HepG2 (cell line): ENCODE results near the gene ING2. TPM values are rescaled to one million over a fixed set of nuclear protein-coding genes. Genes with fewer than 3 reads are reported as not detected.

Experiments used
- BRCA1 ChIP-seq: sonication (generic); formaldehyde crosslinking; IDR thresholded peaks from 2 replicates; pipeline ENCODE4 v1.4.0; 2020; ENCODE audit warnings: missing genetic modification reagents
- CHD2 ChIP-seq: IDR thresholded peaks from 2 replicates; pipeline ENCODE4 v1.6.1; 2011; ENCODE audit warnings: low read depth, low read length, improper control_type of control experiment
- GTF3A ChIP-seq: sonication (generic); formaldehyde crosslinking; conservative IDR thresholded peaks from 2 replicates; pipeline ENCODE4 v1.4.0; 2020; ENCODE audit warnings: mild to moderate bottlenecking, missing genetic modification reagents
- HMG20B ChIP-seq: conservative IDR thresholded peaks from 2 replicates; pipeline ENCODE4 v1.6.1; 2016; ENCODE audit warnings: missing genetic modification reagents, missing compliant biosample characterization
- NFIB ChIP-seq: sonication (generic); formaldehyde crosslinking; IDR thresholded peaks from 2 replicates; pipeline ENCODE4 v1.9.0; 2021; ENCODE audit warnings: missing genetic modification reagents, mild to moderate bottlenecking, borderline replicate concordance
- NFYC ChIP-seq: IDR thresholded peaks from 2 replicates; pipeline ENCODE4 v1.6.1; 2016; ENCODE audit warnings: missing genetic modification reagents, missing compliant biosample characterization
- PHB2 ChIP-seq: fragments of 450-650 bp; IDR thresholded peaks from 2 replicates; pipeline ENCODE4 v1.6.1; 2018; ENCODE audit not compliant: partially characterized antibody
- PRPF4 ChIP-seq: fragments of 200-400 bp; formaldehyde crosslinking; IDR thresholded peaks from 2 replicates; pipeline ENCODE4 v1.6.1; 2016; ENCODE audit warnings: low read length, low read depth; ENCODE audit not compliant: poor library complexity, severe bottlenecking
- RBFOX2 ChIP-seq: fragments of 200-400 bp; formaldehyde crosslinking; IDR thresholded peaks from 2 replicates; pipeline ENCODE4 v1.6.1; 2017; ENCODE audit warnings: low read depth, mild to moderate bottlenecking, low read length
- SSRP1 ChIP-seq: IDR thresholded peaks from 2 replicates; pipeline ENCODE4 v1.6.1; 2016; ENCODE audit warnings: control low read depth
- ZC3H13 ChIP-seq: sonication (generic); formaldehyde crosslinking; IDR thresholded peaks from 2 replicates; pipeline ENCODE4 v1.8.1; 2023; ENCODE audit warnings: mild to moderate bottlenecking, missing genetic modification reagents, moderate library complexity
- ZMYM4 ChIP-seq: sonication (generic); formaldehyde crosslinking; IDR thresholded peaks from 2 replicates; pipeline ENCODE4 v1.8.1; 2023; ENCODE audit warnings: mild to moderate bottlenecking, missing genetic modification reagents
- ZNF260 ChIP-seq: sonication (generic); formaldehyde crosslinking; IDR thresholded peaks from 2 replicates; pipeline ENCODE4 v1.4.0; 2020; ENCODE audit warnings: missing genetic modification reagents, low read depth, mild to moderate bottlenecking, borderline replicate concordance
- ZNF431 ChIP-seq: sonication (generic); formaldehyde crosslinking; IDR thresholded peaks from 2 replicates; pipeline ENCODE4 v1.9.0; 2022; ENCODE audit warnings: missing genetic modification reagents, low read depth, mild to moderate bottlenecking, borderline replicate concordance
- ZNF44 ChIP-seq: sonication (generic); formaldehyde crosslinking; IDR thresholded peaks from 2 replicates; pipeline ENCODE4 v1.5.1; 2020; ENCODE audit warnings: mild to moderate bottlenecking, missing genetic modification reagents
- polyA plus RNA-seq, 8 experiments: library from polyadenylated mRNA; depleted of rRNA in 3 of 8; stranded (reverse) in 7 of 8; unstranded in 1 of 8; fragments of >200 nt; fragmentation: Illumina TruSeq in 4 of 8; extraction: Trizol in 4 of 8; gene quantifications; 2 replicates each; pipeline versions ENCODE4 v1.2.1 to v1.2.3, GENCODE V29; 2011 to 2016; ENCODE audit warnings: low read depth in 4 of 8, missing spikeins in 1 of 8, mixed read lengths in 1 of 8; ENCODE audit not compliant: insufficient read depth in 1 of 8
- total RNA-seq, 5 experiments: library from RNA; depleted of rRNA; stranded (reverse); fragments of >200 nt; fragmentation: Illumina TruSeq; extraction: Trizol; gene quantifications; 2 replicates each; pipeline ENCODE4 v1.2.3, GENCODE V29; 2016; ENCODE audit warnings: low read depth in 1 of 5
- TF ChIP-seq, protein P1 (sequence below): sonication (generic); formaldehyde crosslinking; IDR thresholded peaks from 2 replicates; pipeline ENCODE4 v1.4.0; 2020; ENCODE audit warnings: mild to moderate bottlenecking, missing genetic modification reagents
- TF ChIP-seq, protein P2 (sequence below): sonication (generic); formaldehyde crosslinking; IDR thresholded peaks from 2 replicates; pipeline ENCODE4 v1.8.1; 2022; ENCODE audit warnings: low read depth, mild to moderate bottlenecking, missing genetic modification reagents
- TF ChIP-seq, protein P3 (sequence below): sonication (generic); formaldehyde crosslinking; IDR thresholded peaks from 2 replicates; pipeline ENCODE4 v1.4.0; 2020; ENCODE audit warnings: missing genetic modification reagents, borderline replicate concordance
- TF ChIP-seq, protein P4 (sequence below): sonication (generic); formaldehyde crosslinking; IDR thresholded peaks from 2 replicates; pipeline ENCODE4 v1.4.0; 2020; ENCODE audit warnings: mild to moderate bottlenecking, missing genetic modification reagents

Gene ING2
- total and polyA plus RNA-seq, 2 of the 13 experiments (the other 11 are each of a cell fraction or from before 2014, with no cell fraction given): 6.6 to 12.4 TPM

DNA sequence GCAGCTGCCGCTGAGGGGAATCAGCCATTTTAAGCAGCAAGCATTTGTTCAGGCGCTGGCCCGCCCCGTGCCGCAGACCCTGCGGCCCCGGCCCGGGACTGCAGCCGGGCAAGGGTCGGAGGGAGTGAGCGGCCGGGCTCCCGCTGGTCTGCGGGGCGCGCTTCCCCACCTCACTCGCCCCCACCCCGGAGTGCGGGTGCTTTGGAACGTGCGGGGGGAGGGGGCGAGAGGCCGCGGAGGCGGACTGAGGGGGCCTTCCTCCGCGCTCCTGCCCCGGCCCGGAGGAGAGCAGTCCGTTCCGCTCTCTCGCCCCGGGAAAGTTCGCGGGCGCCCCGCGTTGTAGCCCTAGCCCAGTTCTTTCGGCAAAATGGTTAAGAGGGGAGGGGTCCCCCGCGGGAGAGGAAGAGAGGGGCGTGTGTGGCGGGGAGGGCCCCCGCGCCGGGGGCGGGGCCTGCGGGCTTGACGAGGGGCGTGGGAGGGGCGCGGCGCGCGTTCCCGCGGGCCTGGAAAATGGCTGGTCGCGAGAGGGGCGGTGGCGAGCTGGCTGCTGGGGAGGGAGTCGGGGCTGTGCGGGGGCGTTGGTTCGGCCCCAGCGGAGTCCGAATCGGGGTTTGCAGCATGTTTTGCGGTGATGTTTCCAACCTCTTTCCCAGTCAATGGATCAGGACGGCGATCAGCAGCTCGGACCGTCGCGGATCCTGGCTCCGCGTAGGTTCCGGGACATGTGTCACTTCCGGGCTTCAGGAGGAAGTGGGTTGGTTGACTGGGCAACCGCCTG lies 942 bp downstream of the ING2 start (continued):
- TF ChIP-seq ZC3H13 (CRISPR knock-in tag): peak; percentile 37; the same call in 1 of the 2 replicates
- TF ChIP-seq, protein P1, sequence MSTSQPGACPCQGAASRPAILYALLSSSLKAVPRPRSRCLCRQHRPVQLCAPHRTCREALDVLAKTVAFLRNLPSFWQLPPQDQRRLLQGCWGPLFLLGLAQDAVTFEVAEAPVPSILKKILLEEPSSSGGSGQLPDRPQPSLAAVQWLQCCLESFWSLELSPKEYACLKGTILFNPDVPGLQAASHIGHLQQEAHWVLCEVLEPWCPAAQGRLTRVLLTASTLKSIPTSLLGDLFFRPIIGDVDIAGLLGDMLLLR: no peak
- 0 out of 2 replicates have a peak, but pooled peaks have one; percentile 22 for TF ChIP-seq ZNF44
- TF ChIP-seq, protein P2, sequence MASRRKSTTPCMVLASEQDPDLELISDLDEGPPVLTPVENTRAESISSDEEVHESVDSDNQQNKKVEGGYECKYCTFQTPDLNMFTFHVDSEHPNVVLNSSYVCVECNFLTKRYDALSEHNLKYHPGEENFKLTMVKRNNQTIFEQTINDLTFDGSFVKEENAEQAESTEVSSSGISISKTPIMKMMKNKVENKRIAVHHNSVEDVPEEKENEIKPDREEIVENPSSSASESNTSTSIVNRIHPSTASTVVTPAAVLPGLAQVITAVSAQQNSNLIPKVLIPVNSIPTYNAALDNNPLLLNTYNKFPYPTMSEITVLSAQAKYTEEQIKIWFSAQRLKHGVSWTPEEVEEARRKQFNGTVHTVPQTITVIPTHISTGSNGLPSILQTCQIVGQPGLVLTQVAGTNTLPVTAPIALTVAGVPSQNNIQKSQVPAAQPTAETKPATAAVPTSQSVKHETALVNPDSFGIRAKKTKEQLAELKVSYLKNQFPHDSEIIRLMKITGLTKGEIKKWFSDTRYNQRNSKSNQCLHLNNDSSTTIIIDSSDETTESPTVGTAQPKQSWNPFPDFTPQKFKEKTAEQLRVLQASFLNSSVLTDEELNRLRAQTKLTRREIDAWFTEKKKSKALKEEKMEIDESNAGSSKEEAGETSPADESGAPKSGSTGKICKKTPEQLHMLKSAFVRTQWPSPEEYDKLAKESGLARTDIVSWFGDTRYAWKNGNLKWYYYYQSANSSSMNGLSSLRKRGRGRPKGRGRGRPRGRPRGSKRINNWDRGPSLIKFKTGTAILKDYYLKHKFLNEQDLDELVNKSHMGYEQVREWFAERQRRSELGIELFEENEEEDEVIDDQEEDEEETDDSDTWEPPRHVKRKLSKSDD (CRISPR knock-in tag): no peak
- no peak for TF ChIP-seq PRPF4
- no peak for TF ChIP-seq ZNF260 (CRISPR knock-in tag)
- no peak for TF ChIP-seq SSRP1 (CRISPR knock-in tag)
- no peak for TF ChIP-seq GTF3A (CRISPR knock-in tag)
- TF ChIP-seq, protein P3, sequence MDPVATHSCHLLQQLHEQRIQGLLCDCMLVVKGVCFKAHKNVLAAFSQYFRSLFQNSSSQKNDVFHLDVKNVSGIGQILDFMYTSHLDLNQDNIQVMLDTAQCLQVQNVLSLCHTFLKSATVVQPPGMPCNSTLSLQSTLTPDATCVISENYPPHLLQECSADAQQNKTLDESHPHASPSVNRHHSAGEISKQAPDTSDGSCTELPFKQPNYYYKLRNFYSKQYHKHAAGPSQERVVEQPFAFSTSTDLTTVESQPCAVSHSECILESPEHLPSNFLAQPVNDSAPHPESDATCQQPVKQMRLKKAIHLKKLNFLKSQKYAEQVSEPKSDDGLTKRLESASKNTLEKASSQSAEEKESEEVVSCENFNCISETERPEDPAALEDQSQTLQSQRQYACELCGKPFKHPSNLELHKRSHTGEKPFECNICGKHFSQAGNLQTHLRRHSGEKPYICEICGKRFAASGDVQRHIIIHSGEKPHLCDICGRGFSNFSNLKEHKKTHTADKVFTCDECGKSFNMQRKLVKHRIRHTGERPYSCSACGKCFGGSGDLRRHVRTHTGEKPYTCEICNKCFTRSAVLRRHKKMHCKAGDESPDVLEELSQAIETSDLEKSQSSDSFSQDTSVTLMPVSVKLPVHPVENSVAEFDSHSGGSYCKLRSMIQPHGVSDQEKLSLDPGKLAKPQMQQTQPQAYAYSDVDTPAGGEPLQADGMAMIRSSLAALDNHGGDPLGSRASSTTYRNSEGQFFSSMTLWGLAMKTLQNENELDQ (CRISPR knock-in tag): no peak
- peak; percentile 76 for TF ChIP-seq RBFOX2
- TF ChIP-seq PHB2: no peak
- no peak for TF ChIP-seq NFIB (CRISPR knock-in tag)
- TF ChIP-seq, protein P4, sequence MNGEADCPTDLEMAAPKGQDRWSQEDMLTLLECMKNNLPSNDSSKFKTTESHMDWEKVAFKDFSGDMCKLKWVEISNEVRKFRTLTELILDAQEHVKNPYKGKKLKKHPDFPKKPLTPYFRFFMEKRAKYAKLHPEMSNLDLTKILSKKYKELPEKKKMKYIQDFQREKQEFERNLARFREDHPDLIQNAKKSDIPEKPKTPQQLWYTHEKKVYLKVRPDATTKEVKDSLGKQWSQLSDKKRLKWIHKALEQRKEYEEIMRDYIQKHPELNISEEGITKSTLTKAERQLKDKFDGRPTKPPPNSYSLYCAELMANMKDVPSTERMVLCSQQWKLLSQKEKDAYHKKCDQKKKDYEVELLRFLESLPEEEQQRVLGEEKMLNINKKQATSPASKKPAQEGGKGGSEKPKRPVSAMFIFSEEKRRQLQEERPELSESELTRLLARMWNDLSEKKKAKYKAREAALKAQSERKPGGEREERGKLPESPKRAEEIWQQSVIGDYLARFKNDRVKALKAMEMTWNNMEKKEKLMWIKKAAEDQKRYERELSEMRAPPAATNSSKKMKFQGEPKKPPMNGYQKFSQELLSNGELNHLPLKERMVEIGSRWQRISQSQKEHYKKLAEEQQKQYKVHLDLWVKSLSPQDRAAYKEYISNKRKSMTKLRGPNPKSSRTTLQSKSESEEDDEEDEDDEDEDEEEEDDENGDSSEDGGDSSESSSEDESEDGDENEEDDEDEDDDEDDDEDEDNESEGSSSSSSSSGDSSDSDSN: peak; percentile 32; the same call in 1 of the 2 replicates
- TF ChIP-seq BRCA1 (CRISPR knock-in tag): no peak
- TF ChIP-seq ZMYM4: no peak; the same call in 1 of the 2 replicates
- no peak for TF ChIP-seq HMG20B (CRISPR knock-in tag)
- TF ChIP-seq NFYC (CRISPR knock-in tag): no peak
- peak; percentile 24; the same call in 1 of the 2 replicates for TF ChIP-seq CHD2
- TF ChIP-seq ZNF431 (CRISPR knock-in tag): no peak
